CD4-positive, alpha-beta T cell treated with Interleukin-15 for 1 hour (primary cell): ENCODE measurements around the gene GRIK2.

Source experiments
- DNase-seq: peaks from one replicate; pipeline ENCODE4 v3.0.0-alpha.2; 2020

The GRIK2 gene

DNA sequence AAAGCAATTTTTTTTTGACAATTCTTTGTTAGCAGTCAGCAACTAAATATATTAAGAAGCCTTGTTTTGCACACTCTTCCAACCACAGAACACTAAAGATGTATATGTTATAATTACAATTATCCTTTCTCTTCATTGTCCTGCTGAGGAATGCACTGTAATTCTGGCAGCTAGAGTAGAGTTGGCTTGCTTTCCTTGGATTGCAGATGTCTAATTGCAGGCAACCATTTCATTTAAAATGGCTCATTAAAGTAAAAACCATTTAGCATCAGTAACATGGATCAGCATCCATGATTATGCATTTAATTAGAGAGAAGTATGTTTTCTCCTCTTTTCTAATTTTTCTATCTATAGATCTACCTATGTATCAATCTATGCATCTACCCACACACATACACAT, 335.4 kb downstream of the GRIK2 start:
- DNase-seq, result no peak

GRCh38 chr6:101730954-101731353, 337.4 kb downstream of the GRIK2 start:
- no peak for DNase-seq

- DNase-seq, result no peak
Measured at GRCh38 chr6:101733899-101734298, 340.4 kb downstream of the GRIK2 start.

- DNase-seq, result no peak
Measured at GRCh38 chr6:101738481-101738880, 345.0 kb downstream of the GRIK2 start.

- no peak for DNase-seq
Measured at GRCh38 chr6:101740631-101741030, 347.1 kb downstream of the GRIK2 start.

- DNase-seq, result no peak
Measured at GRCh38 chr6:101741474-101742171, 348.1 kb downstream of the GRIK2 start.

- DNase-seq, result no peak
Measured at GRCh38 chr6:101747160-101747559, 353.7 kb downstream of the GRIK2 start.

GRCh38 chr6:101747716-101748115, 354.2 kb downstream of the GRIK2 start:
- no peak for DNase-seq

DNA sequence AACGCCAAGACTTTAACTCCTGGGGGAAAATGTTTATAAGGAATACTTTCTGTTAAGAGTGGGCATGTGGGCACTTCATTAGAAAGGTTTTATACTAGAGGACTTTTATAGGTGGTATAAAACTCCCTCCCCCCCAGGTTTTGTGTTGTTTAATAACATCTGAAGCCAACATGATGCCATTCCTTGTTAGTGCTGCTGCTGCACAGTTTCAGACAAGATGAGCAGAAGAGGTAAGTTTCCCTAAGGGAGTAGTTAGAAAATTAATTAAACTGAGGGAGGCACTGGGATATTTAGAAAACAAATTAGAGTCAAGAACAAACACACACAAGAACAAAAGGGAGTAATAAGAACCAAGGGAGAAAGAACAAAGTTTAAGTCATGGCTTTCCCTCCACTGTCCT, 362.4 kb downstream of the GRIK2 start:
- DNase-seq, result no peak

DNA sequence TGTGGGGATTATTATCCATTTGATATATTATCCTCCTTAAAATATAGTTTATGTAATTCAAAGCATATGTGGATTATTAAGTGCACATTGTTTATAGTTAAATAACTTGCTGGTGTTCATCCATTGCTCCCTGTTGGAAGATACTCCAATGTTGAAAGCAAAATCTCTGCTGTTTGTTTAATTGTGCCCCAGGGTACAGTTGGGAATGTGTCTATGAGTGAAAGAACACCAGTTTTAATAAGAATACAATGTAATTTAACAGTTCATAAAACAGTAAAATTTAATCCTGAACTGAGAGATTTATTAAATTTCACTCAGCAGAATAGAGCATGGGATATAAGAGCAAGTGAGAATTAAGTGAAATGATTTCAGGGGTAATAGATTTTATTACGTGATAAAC, 364.9 kb downstream of the GRIK2 start:
- no peak for DNase-seq

DNA sequence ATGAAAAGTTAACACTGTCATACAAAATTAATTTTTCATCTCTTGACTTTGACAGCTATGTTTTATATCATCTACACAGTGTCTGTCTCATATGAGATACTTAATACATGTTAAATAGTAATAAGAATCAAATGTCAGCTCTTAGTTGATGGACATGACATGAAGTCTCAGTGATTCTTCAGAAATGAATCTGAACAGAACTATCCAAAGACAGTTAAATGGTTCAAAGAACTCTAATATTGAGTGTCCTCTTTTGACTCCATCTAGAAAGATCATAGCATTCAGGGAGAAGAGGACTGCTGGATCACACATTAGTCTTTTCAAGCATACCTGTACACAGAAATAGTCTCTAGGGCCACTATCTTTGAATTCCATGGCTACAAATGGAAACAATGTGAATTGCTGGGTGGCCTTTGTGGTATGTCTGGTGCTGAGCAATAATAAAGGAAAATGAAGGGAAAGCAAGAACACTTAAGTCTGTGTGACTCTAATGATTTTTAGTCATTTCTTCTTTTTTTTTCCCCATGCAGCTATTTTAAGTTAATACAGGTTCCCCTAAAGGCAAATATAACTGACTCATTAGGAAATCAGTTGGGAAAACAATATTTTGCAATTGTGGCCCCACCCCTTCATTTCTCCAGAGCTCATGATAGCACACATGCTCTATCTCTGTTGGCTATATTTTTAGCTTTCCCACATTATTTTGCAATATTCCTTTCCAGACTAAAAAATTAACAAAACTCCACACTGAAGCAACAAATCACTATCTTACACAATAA, 367.5 kb downstream of the GRIK2 start:
- DNase-seq, result no peak

- DNase-seq, result no peak
Measured at GRCh38 chr6:101762851-101763250, 369.3 kb downstream of the GRIK2 start.

- no peak for DNase-seq
Measured at GRCh38 chr6:101765281-101765680, 371.8 kb downstream of the GRIK2 start.

GRCh38 chr6:101770116-101770515, 376.6 kb downstream of the GRIK2 start:
- DNase-seq, result no peak

- DNase-seq, result no peak
Measured at GRCh38 chr6:101776919-101777350, 383.4 kb downstream of the GRIK2 start.

DNA sequence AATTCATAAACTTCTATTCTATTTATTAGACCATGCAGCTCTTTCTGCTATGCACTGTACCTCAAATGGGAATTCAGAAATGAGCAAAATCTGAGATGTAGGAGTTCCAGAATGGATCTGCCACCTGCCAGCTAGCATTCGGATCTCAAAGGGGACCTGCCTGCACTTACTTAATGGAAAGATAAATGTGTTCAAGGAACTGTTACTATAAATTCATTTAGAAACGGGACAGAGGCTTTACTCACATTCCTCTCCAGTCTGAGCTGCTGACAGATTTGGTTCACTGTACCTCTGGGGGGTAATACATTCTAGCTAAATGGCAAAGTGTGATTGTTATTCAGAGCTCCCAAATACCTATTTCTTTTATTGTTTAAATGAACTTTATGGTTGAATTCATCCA, 384.1 kb downstream of the GRIK2 start:
- no peak for DNase-seq

DNA sequence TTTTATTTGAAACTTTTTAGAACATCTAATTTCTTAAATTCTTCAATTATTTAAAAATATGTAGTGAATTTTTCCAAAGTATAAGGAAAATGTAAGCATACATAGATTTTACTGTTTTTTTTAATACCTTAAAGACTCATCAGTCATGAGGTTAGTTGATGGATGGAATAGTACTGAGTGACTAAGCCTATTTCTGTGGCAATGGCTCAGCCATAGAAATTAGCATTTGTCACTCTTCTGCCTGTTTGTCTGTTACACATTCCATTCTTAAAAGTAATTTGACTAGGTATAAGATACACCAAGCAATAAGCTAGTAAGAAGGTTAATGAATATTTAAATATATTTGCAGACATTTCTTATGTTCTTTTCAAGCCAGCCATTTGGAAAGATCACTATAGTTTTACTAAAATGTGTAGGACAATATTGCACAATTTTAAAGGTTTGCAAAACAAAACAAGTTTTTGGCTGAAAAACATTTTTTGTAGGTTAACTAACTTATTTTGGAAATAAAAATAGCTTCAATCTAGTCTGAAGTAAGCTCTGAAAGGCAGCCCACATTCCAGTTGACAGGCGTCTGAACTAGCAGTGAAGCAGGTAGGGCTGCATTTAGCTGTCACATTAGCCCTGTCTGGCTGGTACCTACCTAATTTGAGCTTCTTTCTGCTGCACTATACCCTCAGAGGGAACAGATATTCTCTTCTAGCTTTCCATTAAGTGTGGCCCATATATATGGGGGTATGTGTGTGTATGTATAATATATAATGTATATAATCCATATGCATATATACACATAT, 385.7 kb downstream of the GRIK2 start:
- no peak for DNase-seq

DNA sequence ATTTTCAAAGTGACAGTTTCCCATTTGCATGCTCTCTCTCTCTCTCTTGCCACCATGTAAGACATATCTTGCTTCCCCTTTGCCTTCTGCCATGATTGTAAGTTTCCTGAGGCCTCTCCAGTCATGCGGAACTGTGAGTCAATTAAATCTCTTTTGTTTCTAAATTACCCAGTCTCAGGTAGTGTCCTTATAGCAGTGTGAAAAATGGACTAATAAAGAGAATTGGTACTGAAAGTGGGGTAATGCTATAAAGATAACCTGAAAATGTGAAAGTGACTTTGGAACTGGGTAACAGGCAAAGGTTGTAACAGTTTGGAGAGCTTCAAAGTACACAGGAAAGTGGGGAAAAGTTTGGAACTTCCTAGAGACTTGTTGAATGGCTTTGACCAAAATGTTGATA, 389.8 kb downstream of the GRIK2 start:
- DNase-seq, result no peak

DNA sequence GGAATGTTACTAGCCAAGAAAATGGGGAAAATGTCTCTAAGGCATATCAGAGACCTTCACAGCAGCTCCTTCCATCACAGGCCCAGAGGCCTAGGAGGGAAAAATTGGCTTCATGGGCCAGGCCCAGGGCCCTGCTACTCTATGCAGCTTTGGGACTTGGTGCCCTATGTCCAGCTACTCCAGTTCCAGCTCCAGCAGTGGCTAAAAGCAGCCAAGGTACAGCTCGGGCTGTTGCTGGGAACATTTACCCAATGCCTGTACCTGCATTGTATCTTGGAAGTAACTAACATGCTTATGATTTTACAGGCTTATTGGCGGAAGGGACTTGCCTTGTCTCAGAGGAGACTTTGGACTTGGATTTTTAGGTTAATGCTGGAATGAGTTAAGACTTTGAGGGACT, 390.6 kb downstream of the GRIK2 start:
- no peak for DNase-seq

GRCh38 chr6:101799531-101799930, 406.0 kb downstream of the GRIK2 start:
- no peak for DNase-seq

GRCh38 chr6:101800598-101800997, 407.1 kb downstream of the GRIK2 start:
- DNase-seq, result no peak

DNA sequence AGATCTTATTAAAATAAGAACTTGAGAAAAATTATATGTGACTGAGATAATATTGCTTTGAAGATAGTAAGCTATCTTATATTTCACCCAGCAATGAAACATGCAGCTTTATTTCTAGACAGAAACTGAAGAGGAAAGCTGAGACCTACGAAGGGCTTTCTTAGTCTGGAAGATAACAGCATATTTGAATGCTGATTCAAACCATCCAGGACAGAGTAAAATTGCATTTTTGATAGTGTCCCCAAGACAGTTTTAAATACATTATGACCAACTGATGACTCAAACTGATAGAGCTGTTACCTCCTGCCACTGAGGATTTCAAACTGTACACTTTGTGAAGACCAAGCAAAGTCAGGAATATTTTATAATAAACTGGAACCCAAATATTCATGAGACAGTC, 409.6 kb downstream of the GRIK2 start:
- DNase-seq, result no peak

GRCh38 chr6:101806241-101806640, 412.7 kb downstream of the GRIK2 start:
- no peak for DNase-seq

DNA sequence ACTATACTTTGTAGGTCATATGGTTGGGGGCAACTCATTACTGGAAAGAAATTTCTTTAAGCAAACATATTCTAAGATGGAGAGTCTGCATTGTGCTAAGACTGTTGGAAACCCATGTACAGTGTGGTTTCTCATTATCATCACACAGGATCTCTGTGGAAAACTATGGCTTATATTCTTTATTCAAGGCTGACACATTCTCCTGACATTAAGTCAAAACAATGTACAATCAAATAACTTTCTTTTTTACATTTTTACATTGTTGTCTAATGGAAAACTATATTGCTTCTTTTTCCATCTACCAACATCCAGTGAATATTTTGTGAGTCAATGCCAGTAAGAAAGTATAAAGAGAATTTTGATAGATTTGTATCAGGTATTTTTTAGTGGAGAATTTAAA, 417.6 kb downstream of the GRIK2 start:
- no peak for DNase-seq
